OCI-LY7 (cell line): ENCODE results near the gene GPRIN2.

Source experiments
- EZH2phosphoT487 ChIP-seq: fragments of 200-600 bp; sonication (generic); IDR thresholded peaks from 2 replicates; pipeline ENCODE4 v1.6.1; 2018; ENCODE audit warnings: low read depth, borderline replicate concordance, mild to moderate bottlenecking, mixed run types, antibody characterized with exemption, low read length, moderate library complexity, mixed read lengths
- TF ChIP-seq, protein P1 (sequence below): fragments of 200-600 bp; sonication (generic); conservative IDR thresholded peaks from 2 replicates; pipeline ENCODE4 v1.5.1; 2014; ENCODE audit warnings: mild to moderate bottlenecking, antibody characterized with exemption, low read length, moderate library complexity, mixed read lengths

DNA sequence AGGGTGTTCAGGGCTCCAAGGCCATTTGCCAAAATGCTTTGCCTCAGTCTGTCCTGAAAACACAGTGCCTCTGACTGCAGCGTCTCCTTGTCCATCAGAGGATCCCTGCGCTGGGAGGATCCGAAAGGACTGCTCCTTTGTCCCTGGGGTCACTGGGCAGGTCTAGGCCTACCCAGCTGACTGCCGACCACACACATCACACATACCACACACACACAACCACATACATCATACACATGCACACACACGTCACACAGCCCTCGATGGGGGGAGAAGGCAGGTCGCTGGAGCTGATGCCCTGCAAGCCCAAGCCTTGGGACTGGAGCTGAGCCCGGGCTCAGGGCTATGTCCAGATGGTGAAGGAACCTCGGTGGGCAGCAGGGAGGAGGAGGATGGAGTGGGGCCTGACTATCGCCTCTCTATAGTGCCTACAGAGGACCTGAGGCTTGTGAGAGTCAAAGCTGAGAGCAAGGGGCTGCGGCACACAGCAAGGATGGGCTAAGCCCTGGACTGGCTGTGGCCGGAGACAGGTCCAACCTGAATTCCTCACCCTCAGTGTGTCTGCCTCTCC, 29.1 kb downstream of the GPRIN2 start:
- TF ChIP-seq, protein P1, sequence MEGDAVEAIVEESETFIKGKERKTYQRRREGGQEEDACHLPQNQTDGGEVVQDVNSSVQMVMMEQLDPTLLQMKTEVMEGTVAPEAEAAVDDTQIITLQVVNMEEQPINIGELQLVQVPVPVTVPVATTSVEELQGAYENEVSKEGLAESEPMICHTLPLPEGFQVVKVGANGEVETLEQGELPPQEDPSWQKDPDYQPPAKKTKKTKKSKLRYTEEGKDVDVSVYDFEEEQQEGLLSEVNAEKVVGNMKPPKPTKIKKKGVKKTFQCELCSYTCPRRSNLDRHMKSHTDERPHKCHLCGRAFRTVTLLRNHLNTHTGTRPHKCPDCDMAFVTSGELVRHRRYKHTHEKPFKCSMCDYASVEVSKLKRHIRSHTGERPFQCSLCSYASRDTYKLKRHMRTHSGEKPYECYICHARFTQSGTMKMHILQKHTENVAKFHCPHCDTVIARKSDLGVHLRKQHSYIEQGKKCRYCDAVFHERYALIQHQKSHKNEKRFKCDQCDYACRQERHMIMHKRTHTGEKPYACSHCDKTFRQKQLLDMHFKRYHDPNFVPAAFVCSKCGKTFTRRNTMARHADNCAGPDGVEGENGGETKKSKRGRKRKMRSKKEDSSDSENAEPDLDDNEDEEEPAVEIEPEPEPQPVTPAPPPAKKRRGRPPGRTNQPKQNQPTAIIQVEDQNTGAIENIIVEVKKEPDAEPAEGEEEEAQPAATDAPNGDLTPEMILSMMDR: no peak
- no peak for TF ChIP-seq EZH2phosphoT487
